SU-DHL-6 (cell line): ENCODE results near the gene UTP18.
"Not testable (repeated sequence)": the region's sequence is repeated elsewhere in the genome, so short reads cannot be mapped to it uniquely, and the experiment has no call there.

Source experiments
- EZH2phosphoT487 ChIP-seq: fragments of 200-600 bp; sonication (generic), shearing (Covaris generic); conservative IDR thresholded peaks from 2 replicates; pipeline ENCODE4 v1.6.1; 2018; ENCODE audit warnings: mild to moderate bottlenecking, antibody characterized with exemption, low read length, moderate library complexity, mixed read lengths
- TF ChIP-seq, protein P1 (sequence below): fragments of 200-600 bp; sonication (generic); IDR thresholded peaks from one replicate; pipeline ENCODE4 v1.5.1; 2017; ENCODE audit warnings: antibody characterized with exemption, mild to moderate bottlenecking, low read length, moderate library complexity; ENCODE audit not compliant: insufficient read depth, poor library complexity, severe bottlenecking

DNA sequence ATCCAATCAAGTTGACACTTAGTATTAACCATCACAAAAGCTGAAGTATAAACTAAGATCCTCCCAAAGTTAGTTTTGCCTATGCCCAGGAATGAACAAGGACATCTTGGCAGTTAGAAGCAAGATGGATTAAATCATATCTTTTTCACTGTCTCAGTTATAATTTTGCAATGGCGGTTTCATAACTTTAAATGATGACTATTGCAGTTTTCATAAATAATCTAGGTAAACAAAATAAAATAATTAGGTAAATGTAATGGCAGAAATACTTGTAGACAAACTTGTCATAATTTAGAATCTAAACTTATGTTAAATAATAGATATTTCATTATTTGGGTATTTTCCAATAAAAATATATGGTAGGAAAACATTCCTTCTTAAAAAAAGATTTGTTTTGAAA, 51.7 kb downstream of the UTP18 start:
- TF ChIP-seq, protein P1, sequence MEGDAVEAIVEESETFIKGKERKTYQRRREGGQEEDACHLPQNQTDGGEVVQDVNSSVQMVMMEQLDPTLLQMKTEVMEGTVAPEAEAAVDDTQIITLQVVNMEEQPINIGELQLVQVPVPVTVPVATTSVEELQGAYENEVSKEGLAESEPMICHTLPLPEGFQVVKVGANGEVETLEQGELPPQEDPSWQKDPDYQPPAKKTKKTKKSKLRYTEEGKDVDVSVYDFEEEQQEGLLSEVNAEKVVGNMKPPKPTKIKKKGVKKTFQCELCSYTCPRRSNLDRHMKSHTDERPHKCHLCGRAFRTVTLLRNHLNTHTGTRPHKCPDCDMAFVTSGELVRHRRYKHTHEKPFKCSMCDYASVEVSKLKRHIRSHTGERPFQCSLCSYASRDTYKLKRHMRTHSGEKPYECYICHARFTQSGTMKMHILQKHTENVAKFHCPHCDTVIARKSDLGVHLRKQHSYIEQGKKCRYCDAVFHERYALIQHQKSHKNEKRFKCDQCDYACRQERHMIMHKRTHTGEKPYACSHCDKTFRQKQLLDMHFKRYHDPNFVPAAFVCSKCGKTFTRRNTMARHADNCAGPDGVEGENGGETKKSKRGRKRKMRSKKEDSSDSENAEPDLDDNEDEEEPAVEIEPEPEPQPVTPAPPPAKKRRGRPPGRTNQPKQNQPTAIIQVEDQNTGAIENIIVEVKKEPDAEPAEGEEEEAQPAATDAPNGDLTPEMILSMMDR, result not testable (repeated sequence)
- not testable (repeated sequence) for TF ChIP-seq EZH2phosphoT487
